ENCODE results near the gene ODAD2. TPM values are rescaled to one million over a fixed set of nuclear protein-coding genes. Genes with fewer than 3 reads are reported as not detected.
"Not testable (repeated sequence)": the region's sequence is repeated elsewhere in the genome, so short reads cannot be mapped to it uniquely, and the experiment has no call there.

ODAD2 gene
- total and polyA plus RNA-seq, 2 donors (not counting 1 experiment from before 2014, with no cell fraction given) = not detected

DNA sequence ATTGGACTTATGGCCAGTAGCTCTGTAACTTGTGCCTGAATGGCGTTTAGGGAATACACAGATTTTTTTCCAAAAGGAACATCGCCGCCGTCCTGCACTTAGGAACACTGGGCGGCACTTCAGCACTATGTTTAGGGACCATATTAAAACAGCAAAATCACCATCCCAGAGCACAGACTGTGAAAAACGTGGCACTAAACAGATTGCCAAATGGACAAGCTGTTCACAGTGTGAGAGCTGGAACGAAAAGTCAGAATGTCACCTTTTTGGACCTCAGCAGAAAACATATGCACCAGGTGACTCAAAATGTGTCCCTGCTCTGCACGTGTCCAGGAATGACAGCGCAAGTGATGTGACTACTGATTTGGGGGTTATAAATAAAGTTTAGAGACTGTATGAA is 87.9 kb downstream of the ODAD2 start:
- H3K36me3 ChIP-seq (replicated peaks in 1 of 2; ENCODE audit: control extremely low read depth in 1 of 2, control insufficient read depth in 1 of 2, extremely low read depth in 1 of 2, insufficient read depth in 2 of 2, low read length in 1 of 2) = no peaks in the 10 kb centered on the region
- Mint-ChIP-seq H3K9me3 (ENCODE audit: insufficient read depth) (no peaks in the 10 kb centered on the region), H3K27me3 (peaks cover 3% of the 10 kb centered on the region), H3K27ac (no peak overlapping the region), H3K4me3 (no peak overlapping the region), H3K4me1 (no peaks in the 10 kb centered on the region)
- H3K9ac ChIP-seq (ENCODE audit: low read length) = no peak overlapping the region
- H3K27ac ChIP-seq (ENCODE audit: low read length in 2 of 2) = no peak overlapping the region
- H2AFZ ChIP-seq (ENCODE audit: insufficient read depth, low read depth, low read length, poor library complexity, severe bottlenecking) = no peak overlapping the region
- H3K9me3 ChIP-seq (ENCODE audit: control extremely low read depth in 1 of 3, control insufficient read depth in 2 of 3, insufficient read depth in 1 of 3, low read length in 2 of 3) = no peaks in the 10 kb centered on the region
- CTCF ChIA-PET = no interaction called here
- no peaks in the 10 kb centered on the region for H3K79me2 ChIP-seq (ENCODE audit: control insufficient read depth, insufficient read depth, low read length)
- DNase-seq (no peak), ATAC-seq (ENCODE audit: low read depth) (no peak)
- no peaks in the 10 kb centered on the region for H3K27me3 ChIP-seq (replicated peaks in 1 of 4; ENCODE audit: control extremely low read depth in 1 of 4, control insufficient read depth in 3 of 4, insufficient read depth in 4 of 4, low read length in 3 of 4)
- intact Hi-C loops (cut with micrococcal nuclease) = no loop called here
- 92% methylated on average over 9 of the region's 9 CpGs for WGBS (ENCODE audit: insufficient coverage)
- no peak for TF ChIP-seq EZH2 (IDR thresholded peaks at IDR 0.05; ENCODE audit: borderline replicate concordance, insufficient read depth, low read depth, low read length, poor library complexity, severe bottlenecking)
- TF ChIP-seq, protein P1, sequence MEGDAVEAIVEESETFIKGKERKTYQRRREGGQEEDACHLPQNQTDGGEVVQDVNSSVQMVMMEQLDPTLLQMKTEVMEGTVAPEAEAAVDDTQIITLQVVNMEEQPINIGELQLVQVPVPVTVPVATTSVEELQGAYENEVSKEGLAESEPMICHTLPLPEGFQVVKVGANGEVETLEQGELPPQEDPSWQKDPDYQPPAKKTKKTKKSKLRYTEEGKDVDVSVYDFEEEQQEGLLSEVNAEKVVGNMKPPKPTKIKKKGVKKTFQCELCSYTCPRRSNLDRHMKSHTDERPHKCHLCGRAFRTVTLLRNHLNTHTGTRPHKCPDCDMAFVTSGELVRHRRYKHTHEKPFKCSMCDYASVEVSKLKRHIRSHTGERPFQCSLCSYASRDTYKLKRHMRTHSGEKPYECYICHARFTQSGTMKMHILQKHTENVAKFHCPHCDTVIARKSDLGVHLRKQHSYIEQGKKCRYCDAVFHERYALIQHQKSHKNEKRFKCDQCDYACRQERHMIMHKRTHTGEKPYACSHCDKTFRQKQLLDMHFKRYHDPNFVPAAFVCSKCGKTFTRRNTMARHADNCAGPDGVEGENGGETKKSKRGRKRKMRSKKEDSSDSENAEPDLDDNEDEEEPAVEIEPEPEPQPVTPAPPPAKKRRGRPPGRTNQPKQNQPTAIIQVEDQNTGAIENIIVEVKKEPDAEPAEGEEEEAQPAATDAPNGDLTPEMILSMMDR (IDR thresholded peaks at IDR 0.05) = no peak
- H3K4me1 ChIP-seq (ENCODE audit: control insufficient read depth in 2 of 2, insufficient read depth in 2 of 2, low read length in 2 of 2) = no peaks in the 10 kb centered on the region
- no peak overlapping the region for H3K4me3 ChIP-seq (ENCODE audit: control extremely low read depth in 1 of 5, extremely low read depth in 1 of 5, insufficient read depth in 1 of 5, low read depth in 2 of 5, low read length in 4 of 5)
- no peak overlapping the region for H3K4me2 ChIP-seq (replicated peaks; ENCODE audit: low read depth, low read length, poor library complexity, severe bottlenecking)
- H4K20me1 ChIP-seq (ENCODE audit: control insufficient read depth, insufficient read depth, low read length, poor library complexity, severe bottlenecking) = no peaks in the 10 kb centered on the region
- POLR2A ChIA-PET = no interaction called here

DNA sequence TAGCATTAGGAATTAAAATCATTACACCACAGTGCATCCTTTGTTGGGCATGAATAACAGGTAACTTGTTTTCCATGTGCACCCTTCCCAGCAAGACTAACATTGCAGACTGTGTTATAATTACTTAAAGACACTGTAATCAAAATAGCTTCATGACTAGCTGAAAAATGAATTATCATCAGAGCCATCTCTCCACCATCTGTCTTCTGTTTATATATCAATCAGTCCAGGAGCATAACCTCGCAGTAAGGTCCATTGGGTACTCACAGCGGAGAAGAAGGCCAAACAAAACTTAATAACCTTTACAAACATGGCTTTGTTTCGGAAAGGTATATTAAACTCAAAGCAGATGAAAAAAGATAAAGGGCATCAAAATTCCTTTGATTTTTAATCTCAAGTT is 90.6 kb downstream of the ODAD2 start:
- Histone ChIP-seq H3K4me1 (ENCODE audit: control insufficient read depth in 2 of 2, insufficient read depth in 2 of 2, low read length in 2 of 2) (no peaks in the 10 kb centered on the region), H3K4me3 (ENCODE audit: control extremely low read depth in 1 of 5, extremely low read depth in 1 of 5, insufficient read depth in 1 of 5, low read depth in 2 of 5, low read length in 4 of 5) (no peak overlapping the region), H3K9me3 (ENCODE audit: control extremely low read depth in 1 of 3, control insufficient read depth in 2 of 3, insufficient read depth in 1 of 3, low read length in 2 of 3) (no peaks in the 10 kb centered on the region), H3K9ac (ENCODE audit: low read length) (no peak overlapping the region), H3K27me3 (replicated peaks in 1 of 4; ENCODE audit: control extremely low read depth in 1 of 4, control insufficient read depth in 3 of 4, insufficient read depth in 4 of 4, low read length in 3 of 4) (no peaks in the 10 kb centered on the region), H3K36me3 (replicated peaks in 1 of 2; ENCODE audit: control extremely low read depth in 1 of 2, control insufficient read depth in 1 of 2, extremely low read depth in 1 of 2, insufficient read depth in 2 of 2, low read length in 1 of 2) (no peaks in the 10 kb centered on the region), H3K4me2 (replicated peaks; ENCODE audit: low read depth, low read length, poor library complexity, severe bottlenecking) (no peak overlapping the region), H2AFZ (ENCODE audit: insufficient read depth, low read depth, low read length, poor library complexity, severe bottlenecking) (no peak overlapping the region), H3K27ac (ENCODE audit: low read length in 2 of 2) (no peak overlapping the region), H4K20me1 (ENCODE audit: control insufficient read depth, insufficient read depth, low read length, poor library complexity, severe bottlenecking) (no peaks in the 10 kb centered on the region), H3K79me2 (ENCODE audit: control insufficient read depth, insufficient read depth, low read length) (no peaks in the 10 kb centered on the region)
- Mint-ChIP-seq H3K4me1 (no peaks in the 10 kb centered on the region), H3K27ac (no peak overlapping the region), H3K4me3 (no peak overlapping the region), H3K9me3 (ENCODE audit: insufficient read depth) (peaks cover 2% of the 10 kb centered on the region), H3K27me3 (peaks cover 3% of the 10 kb centered on the region)
- WGBS (ENCODE audit: insufficient coverage) = no CpG with 5 or more reads among the region's 3 CpGs
- TF ChIP-seq, protein P1 (IDR thresholded peaks at IDR 0.05) = no peak
- TF ChIP-seq EZH2 (IDR thresholded peaks at IDR 0.05; ENCODE audit: borderline replicate concordance, insufficient read depth, low read depth, low read length, poor library complexity, severe bottlenecking) = no peak
- DNase-seq (no peak), ATAC-seq (ENCODE audit: low read depth) (no peak)
- intact Hi-C loops (cut with micrococcal nuclease) = no loop called here
- ChIA-PET POLR2A (no interaction called here), CTCF (no interaction called here)

- H2AFZ ChIP-seq (ENCODE audit: insufficient read depth, low read depth, low read length, poor library complexity, severe bottlenecking); ATAC-seq (ENCODE audit: low read depth); DNase-seq; H3K9me3 ChIP-seq (ENCODE audit: control extremely low read depth in 1 of 3, control insufficient read depth in 2 of 3, insufficient read depth in 1 of 3, low read length in 2 of 3); H3K27ac ChIP-seq (ENCODE audit: low read length in 2 of 2); H3K36me3 ChIP-seq (replicated peaks in 1 of 2; ENCODE audit: control extremely low read depth in 1 of 2, control insufficient read depth in 1 of 2, extremely low read depth in 1 of 2, insufficient read depth in 2 of 2, low read length in 1 of 2); H3K4me3 ChIP-seq (ENCODE audit: control extremely low read depth in 1 of 5, extremely low read depth in 1 of 5, insufficient read depth in 1 of 5, low read depth in 2 of 5, low read length in 4 of 5); H3K27me3 ChIP-seq (replicated peaks in 1 of 4; ENCODE audit: control extremely low read depth in 1 of 4, control insufficient read depth in 3 of 4, insufficient read depth in 4 of 4, low read length in 3 of 4); H3K27me3 Mint-ChIP-seq; CTCF ChIA-PET; H3K4me2 ChIP-seq (replicated peaks; ENCODE audit: low read depth, low read length, poor library complexity, severe bottlenecking); H3K4me1 ChIP-seq (ENCODE audit: control insufficient read depth in 2 of 2, insufficient read depth in 2 of 2, low read length in 2 of 2); H3K4me1 Mint-ChIP-seq; intact Hi-C loops (cut with micrococcal nuclease); H3K27ac Mint-ChIP-seq; H4K20me1 ChIP-seq (ENCODE audit: control insufficient read depth, insufficient read depth, low read length, poor library complexity, severe bottlenecking); POLR2A ChIA-PET; H3K4me3 Mint-ChIP-seq; H3K79me2 ChIP-seq (ENCODE audit: control insufficient read depth, insufficient read depth, low read length); H3K9ac ChIP-seq (ENCODE audit: low read length); H3K9me3 Mint-ChIP-seq (ENCODE audit: insufficient read depth): not testable (repeated sequence)
- no CpG with 5 or more reads among the region's 6 CpGs for WGBS (ENCODE audit: insufficient coverage)
Measured at GRCh38 chr10:27899485-27899884, 99.4 kb downstream of the ODAD2 start.

All from B cell (primary cell).